GM12878 (cell line): ENCODE results near the gene CAMKMT. TPM values are rescaled to one million over a fixed set of nuclear protein-coding genes. Genes with fewer than 3 reads are reported as not detected.

Experiments
- ATAC-seq: fragments of 200-7000 bp; cut with Tn5 transposase; 3 replicates; pipeline ENCODE4 v1.9.1; 2020; ENCODE audit warnings: mild to moderate bottlenecking, moderate library complexity
- BruUV-seq: library from RNA; stranded (reverse); fragments of 400-500 nt; replicated peaks from 2 replicates; lab custom pipeline; 2021; lab: Mats Ljungman, UMichigan
- CTCF ChIA-PET: fragments of 300-600 bp; sonication (Branson Sonifier 250); formaldehyde crosslinking; extraction: SDS; loops from one replicate; lab custom pipeline; 2021; ENCODE audit warnings: inconsistent platforms; lab: Yijun Ruan, JAX
- POLR2A ChIA-PET: fragments of 350-600 bp; formaldehyde crosslinking; extraction: SDS; loops from one replicate; lab custom pipeline; 2021; ENCODE audit warnings: inconsistent platforms; lab: Charles Lee
- RAD21 ChIA-PET: fragments of 300-600 bp; sonication (Branson Sonifier 250); formaldehyde crosslinking; loops from one replicate; lab custom pipeline; 2023; ENCODE audit warnings: antibody characterized with exemption; ENCODE audit not compliant: unreplicated experiment; lab: Charles Lee
- SMC1A ChIA-PET: fragments of 300-600 bp; sonication (Branson Sonifier 250); formaldehyde crosslinking; loops from one replicate; lab custom pipeline; 2023; ENCODE audit not compliant: unreplicated experiment, uncharacterized antibody; lab: Charles Lee
- DNase-seq: peaks from one replicate; pipeline ENCODE4 v3.0.0-alpha.2; 2011; ENCODE audit warnings: low read depth, low spot score
- FAIRE-seq: peaks from 3 replicates; lab custom pipeline; 2011; peaks lifted over from hg19 to GRCh38; lab: Jason Lieb, UNC
- H2AFZ ChIP-seq: 2 replicates; pipeline ENCODE4 v1.6.0; 2011; ENCODE audit warnings: low read depth, low read length, control low read depth; ENCODE audit not compliant: control insufficient read depth
- H3K27ac ChIP-seq: 2 replicates; pipeline ENCODE4 v1.5.1; 2011; ENCODE audit warnings: control low read depth; ENCODE audit not compliant: control insufficient read depth, insufficient read depth
- H3K27me3 ChIP-seq, 2 experiments: replicated peaks in 1 of 2; 2 replicates each; pipeline versions ENCODE4 v1.6.0 to v1.6.1; 2011; ENCODE audit warnings: low read length in 1 of 2; ENCODE audit not compliant: control insufficient read depth in 2 of 2, insufficient read depth in 2 of 2
- H3K36me3 ChIP-seq, 2 experiments: 2 replicates each; pipeline ENCODE4 v1.5.1; 2011; ENCODE audit warnings: low read length in 1 of 2; ENCODE audit not compliant: control insufficient read depth in 2 of 2, insufficient read depth in 2 of 2
- H3K4me1 ChIP-seq: 2 replicates; pipeline ENCODE4 v1.6.1; 2011; ENCODE audit warnings: mild to moderate bottlenecking, low read length, moderate library complexity, mixed read lengths; ENCODE audit not compliant: control insufficient read depth, insufficient read depth
- H3K4me2 ChIP-seq: 2 replicates; pipeline ENCODE4 v1.6.0; 2011; ENCODE audit warnings: control low read depth; ENCODE audit not compliant: control insufficient read depth, insufficient read depth
- H3K4me3 ChIP-seq: fragments of 200-600 bp; sonication (generic); 2 replicates; pipeline ENCODE4 v1.5.1; 2016
- H3K79me2 ChIP-seq: 2 replicates; pipeline ENCODE4 v1.6.0; 2011; ENCODE audit warnings: low read length; ENCODE audit not compliant: control insufficient read depth, insufficient read depth
- H3K9ac ChIP-seq: 2 replicates; pipeline ENCODE4 v1.8.0; 2011; ENCODE audit warnings: low read length, control low read depth, mixed read lengths; ENCODE audit not compliant: control insufficient read depth, insufficient read depth
- H3K9me3 ChIP-seq: replicated peaks from 3 replicates; pipeline ENCODE4 v1.5.1; 2011; ENCODE audit warnings: mild to moderate bottlenecking, low read length; ENCODE audit not compliant: control insufficient read depth, insufficient read depth
- H4K20me1 ChIP-seq: 2 replicates; pipeline ENCODE4 v1.6.0; 2011; ENCODE audit not compliant: control insufficient read depth, insufficient read depth
- DPF2 ChIP-seq: fragments of 450-650 bp; IDR thresholded peaks from 2 replicates; pipeline ENCODE4 v1.6.1; 2017; ENCODE audit warnings: mild to moderate bottlenecking
- EED ChIP-seq: sonication (generic); IDR thresholded peaks from 2 replicates; pipeline ENCODE4 v1.6.1; 2016; ENCODE audit warnings: antibody characterized with exemption, low read depth
- EP300 ChIP-seq, 2 experiments: fragments of 150-350 bp in 1 of 2; IDR thresholded peaks; 2 replicates each; pipeline ENCODE4 v1.6.1; 2011 to 2012; ENCODE audit warnings: low read depth in 2 of 2, low read length in 2 of 2, borderline replicate concordance in 1 of 2, improper control_type of control experiment in 1 of 2, inconsistent platforms in 1 of 2; ENCODE audit not compliant: control insufficient read depth in 1 of 2
- EZH2 ChIP-seq: IDR thresholded peaks from 2 replicates; pipeline ENCODE4 v1.6.1; 2012; ENCODE audit warnings: low read depth, mild to moderate bottlenecking, control low read depth, inconsistent platforms, low read length, borderline replicate concordance; ENCODE audit not compliant: control insufficient read depth
- IKZF1 ChIP-seq: fragments of 450-650 bp; conservative IDR thresholded peaks from 2 replicates; pipeline ENCODE4 v1.6.1; 2017; ENCODE audit warnings: antibody characterized with exemption, mild to moderate bottlenecking
- LARP7 ChIP-seq: fragments of 450-650 bp; IDR thresholded peaks from 2 replicates; pipeline ENCODE4 v1.6.1; 2017; ENCODE audit warnings: mild to moderate bottlenecking
- MEF2A ChIP-seq: IDR thresholded peaks from 2 replicates; pipeline ENCODE4 v1.6.1; 2011; ENCODE audit warnings: low read depth, mild to moderate bottlenecking, low read length, moderate library complexity; ENCODE audit not compliant: insufficient read depth
- MEF2B ChIP-seq: fragments of 450-650 bp; IDR thresholded peaks from 2 replicates; pipeline ENCODE4 v1.6.1; 2018; ENCODE audit warnings: mild to moderate bottlenecking, moderate library complexity; ENCODE audit not compliant: partially characterized antibody, poor library complexity, severe bottlenecking
- NFIC ChIP-seq: IDR thresholded peaks from 2 replicates; pipeline ENCODE4 v1.6.1; 2012; ENCODE audit warnings: low read depth, mild to moderate bottlenecking, inconsistent platforms, low read length, moderate library complexity
- SRF ChIP-seq, 2 experiments: IDR thresholded peaks; 2 replicates each; pipeline ENCODE4 v1.6.1; 2011; ENCODE audit warnings: low read depth in 2 of 2, low read length in 2 of 2, mild to moderate bottlenecking in 1 of 2, moderate library complexity in 1 of 2
- STAT3 ChIP-seq: IDR thresholded peaks from 2 replicates; pipeline ENCODE4 v1.6.1; 2011; ENCODE audit warnings: low read depth, low read length, improper control_type of control experiment
- SUZ12 ChIP-seq: fragments of 200-600 bp; sonication (generic); IDR thresholded peaks from one replicate; pipeline ENCODE4 v1.6.1; 2018; ENCODE audit warnings: antibody characterized with exemption, mild to moderate bottlenecking; ENCODE audit not compliant: unreplicated experiment
- TBL1XR1 ChIP-seq: IDR thresholded peaks from 2 replicates; pipeline ENCODE4 v1.6.1; 2012; ENCODE audit warnings: low read depth, low read length, improper control_type of control experiment
- ZNF217 ChIP-seq: fragments of 450-650 bp; IDR thresholded peaks from 2 replicates; pipeline ENCODE4 v1.6.1; 2017; ENCODE audit warnings: antibody characterized with exemption, mild to moderate bottlenecking
- ZSCAN29 ChIP-seq: fragments of 450-650 bp; IDR thresholded peaks from 2 replicates; pipeline ENCODE4 v1.6.1; 2017; ENCODE audit warnings: mild to moderate bottlenecking, moderate library complexity
- WGBS: methylation state at CpG from one replicate; pipeline ENCODE4 v1.1.6; 2016; ENCODE audit warnings: low lambda C conversion rate; ENCODE audit not compliant: insufficient replicate concordance, insufficient coverage; ENCODE audit errors: missing lambda C conversion rate; 5-methylcytosine and 5-hydroxymethylcytosine counted together
- in situ Hi-C: fragments of 300-500 bp; cut with MboI; formaldehyde crosslinking; loops from 9 replicates; pipeline ENCODE4 v1.14.3; 2018; ENCODE audit warnings: mixed read lengths
- intact Hi-C: fragments of 100-400 bp; cut with micrococcal nuclease; formaldehyde crosslinking; loops from one replicate; pipeline ENCODE4 v1.14.2; 2022; ENCODE audit not compliant: unreplicated experiment
- polyA plus RNA-seq, 11 experiments: library from polyadenylated mRNA; depleted of rRNA in 4 of 11; unstranded in 6 of 11; stranded (reverse) in 5 of 11; fragments of >200 nt; fragmentation: Nextera tagmentation in 4 of 11; fragmentation: Illumina TruSeq in 1 of 11; extraction: Ambion mirVana in 4 of 11; extraction: Trizol in 1 of 11; gene quantifications; 1 replicate in 1 of 11; 2 replicates in 10 of 11; pipeline versions ENCODE4 v1.2.1 to v1.2.3, GENCODE V29; 2011 to 2016; ENCODE audit warnings: inconsistent platforms in 2 of 11, missing spikeins in 2 of 11, low read depth in 1 of 11
- total RNA-seq, 4 experiments: library from RNA; depleted of rRNA in 3 of 4; stranded (reverse); fragments of >200 nt in 3 of 4; fragmentation: Illumina TruSeq in 1 of 4; extraction: Trizol in 1 of 4; gene quantifications; 2 replicates each; pipeline versions ENCODE4 v1.2.1 to v1.2.3, GENCODE V29; 2013 to 2021
- TF ChIP-seq, protein P1 (sequence below): IDR thresholded peaks from 2 replicates; pipeline ENCODE4 v1.6.1; 2012; ENCODE audit warnings: low read length, inconsistent platforms

Gene CAMKMT
- total and polyA plus RNA-seq, 10 of the 15 experiments (the other 5 are each of a cell fraction or from before 2014, with no cell fraction given): 2.7 to 16.0 (median 11.8) TPM

GRCh38 chr2:44551497-44551896 is 189.8 kb downstream of the CAMKMT start (continued):
- TF ChIP-seq NFIC (no peak), EP300 (IDR thresholded peaks at IDR 0.05; ENCODE audit: borderline replicate concordance in 1 of 2, control insufficient read depth in 1 of 2, low read depth in 2 of 2, low read length in 2 of 2) (no peak), TBL1XR1 (no peak), DPF2 (no peak), STAT3 (no peak)

DNA sequence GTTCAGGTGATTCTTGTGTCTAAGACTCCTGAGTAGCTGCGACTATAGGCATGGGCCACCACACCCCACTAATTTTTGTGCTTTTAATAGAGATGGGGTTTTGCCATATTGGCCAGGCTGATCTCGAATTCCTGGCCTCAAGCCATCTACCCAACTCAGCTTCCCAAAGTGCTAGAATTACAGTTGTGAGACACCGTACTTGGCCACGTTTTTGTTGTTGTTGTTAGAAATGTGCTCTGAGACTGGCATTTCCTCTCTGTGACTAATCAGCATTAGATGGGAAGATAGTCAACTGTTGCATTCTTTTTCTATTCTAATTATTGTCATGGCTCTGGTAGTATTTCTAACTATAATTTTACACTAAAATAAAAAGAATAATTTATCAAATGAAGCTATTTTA is 191.7 kb downstream of the CAMKMT start:
- SMC1A ChIA-PET: interaction anchor here (0.6 to 0.7 kb wide), 2 partner anchors 25 to 103 kb away, joined by 3 to 4 read pairs; no protein-coding TSS in a partner anchor
- H4K20me1 ChIP-seq: no peaks in the 10 kb centered on the region
- WGBS: 96% methylated on average over 4 of the region's 4 CpGs
- POLR2A ChIA-PET: no interaction called here
- RAD21 ChIA-PET: no interaction called here
- no peak overlapping the region for H3K4me3 ChIP-seq
- no peak overlapping the region for H3K27ac ChIP-seq
- H3K9ac ChIP-seq: no peak overlapping the region
- FAIRE-seq (no peak), DNase-seq (no peak), ATAC-seq (no peak)
- no peak overlapping the region for H2AFZ ChIP-seq
- intact Hi-C loops (no loop called here), in situ Hi-C loops (loop anchor here (10.0 kb wide), 1 partner anchor 401 kb away; no protein-coding TSS in a partner anchor)
- CTCF ChIA-PET: interaction anchor here (0.7 kb wide), 1 partner anchor 43 kb away, joined by 3 read pairs; no protein-coding TSS in a partner anchor
- no TSS peak for BruUV-seq
- TF ChIP-seq ZSCAN29 (no peak), DPF2 (no peak), EED (no peak), ZNF217 (no peak), EZH2 (no peak), IKZF1 (no peak), MEF2A (no peak), SRF (IDR thresholded peaks at IDR 0.05; ENCODE audit: low read depth in 2 of 2, low read length in 2 of 2) (no peak), SUZ12 (no peak), TBL1XR1 (no peak), STAT3 (no peak), MEF2B (no peak), LARP7 (no peak)
- TF ChIP-seq, protein P1, sequence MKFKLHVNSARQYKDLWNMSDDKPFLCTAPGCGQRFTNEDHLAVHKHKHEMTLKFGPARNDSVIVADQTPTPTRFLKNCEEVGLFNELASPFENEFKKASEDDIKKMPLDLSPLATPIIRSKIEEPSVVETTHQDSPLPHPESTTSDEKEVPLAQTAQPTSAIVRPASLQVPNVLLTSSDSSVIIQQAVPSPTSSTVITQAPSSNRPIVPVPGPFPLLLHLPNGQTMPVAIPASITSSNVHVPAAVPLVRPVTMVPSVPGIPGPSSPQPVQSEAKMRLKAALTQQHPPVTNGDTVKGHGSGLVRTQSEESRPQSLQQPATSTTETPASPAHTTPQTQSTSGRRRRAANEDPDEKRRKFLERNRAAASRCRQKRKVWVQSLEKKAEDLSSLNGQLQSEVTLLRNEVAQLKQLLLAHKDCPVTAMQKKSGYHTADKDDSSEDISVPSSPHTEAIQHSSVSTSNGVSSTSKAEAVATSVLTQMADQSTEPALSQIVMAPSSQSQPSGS: no peak
- H3K4me2 ChIP-seq: no peak overlapping the region
- H3K9me3 ChIP-seq: no peaks in the 10 kb centered on the region
- H3K79me2 ChIP-seq: no peaks in the 10 kb centered on the region
- no peaks in the 10 kb centered on the region for H3K27me3 ChIP-seq
- no peaks in the 10 kb centered on the region for H3K4me1 ChIP-seq
- H3K36me3 ChIP-seq: no peaks in the 10 kb centered on the region
